Esophagus muscularis mucosa (tissue), 3 donors: ENCODE measurements around the gene ACBD7.

Source experiments
- POLR2A ChIP-seq: fragments of 450-650 bp; IDR thresholded peaks from one replicate; pipeline ENCODE4 v1.6.1; 2017; ENCODE audit warnings: antibody characterized with exemption, moderate library complexity, mild to moderate bottlenecking, low read depth
- TF ChIP-seq, protein P1 (sequence below), 3 experiments: fragments of 200-600 bp in 2 of 3; fragments of 450-650 bp in 1 of 3; sonication (generic) in 2 of 3; IDR thresholded peaks; one replicate each; pipeline ENCODE4 v1.5.1; 2017 to 2019; ENCODE audit warnings: antibody characterized with exemption in 3 of 3, mild to moderate bottlenecking in 2 of 3, moderate library complexity in 1 of 3

DNA sequence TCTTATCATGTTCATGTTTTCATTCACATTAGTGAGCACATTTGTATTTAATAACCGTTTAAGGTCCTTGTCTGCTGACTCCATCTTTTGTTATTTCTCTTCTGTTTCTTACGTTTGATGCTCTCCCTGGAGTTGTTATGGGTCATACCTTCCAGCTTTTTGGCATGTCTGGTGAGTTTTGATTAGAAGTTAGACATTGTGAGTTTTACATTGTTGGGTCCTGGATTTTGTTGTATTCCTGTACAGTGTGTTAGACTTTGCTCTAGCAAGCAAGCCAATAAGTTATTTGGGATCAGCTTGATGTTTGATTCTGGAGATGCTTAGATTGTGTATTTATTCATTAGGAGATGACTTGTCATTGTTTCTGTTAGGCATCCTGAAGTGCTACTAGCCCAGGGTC lies 27.9 kb downstream of the ACBD7 start:
- TF ChIP-seq POLR2A: no peak
- TF ChIP-seq, protein P1, sequence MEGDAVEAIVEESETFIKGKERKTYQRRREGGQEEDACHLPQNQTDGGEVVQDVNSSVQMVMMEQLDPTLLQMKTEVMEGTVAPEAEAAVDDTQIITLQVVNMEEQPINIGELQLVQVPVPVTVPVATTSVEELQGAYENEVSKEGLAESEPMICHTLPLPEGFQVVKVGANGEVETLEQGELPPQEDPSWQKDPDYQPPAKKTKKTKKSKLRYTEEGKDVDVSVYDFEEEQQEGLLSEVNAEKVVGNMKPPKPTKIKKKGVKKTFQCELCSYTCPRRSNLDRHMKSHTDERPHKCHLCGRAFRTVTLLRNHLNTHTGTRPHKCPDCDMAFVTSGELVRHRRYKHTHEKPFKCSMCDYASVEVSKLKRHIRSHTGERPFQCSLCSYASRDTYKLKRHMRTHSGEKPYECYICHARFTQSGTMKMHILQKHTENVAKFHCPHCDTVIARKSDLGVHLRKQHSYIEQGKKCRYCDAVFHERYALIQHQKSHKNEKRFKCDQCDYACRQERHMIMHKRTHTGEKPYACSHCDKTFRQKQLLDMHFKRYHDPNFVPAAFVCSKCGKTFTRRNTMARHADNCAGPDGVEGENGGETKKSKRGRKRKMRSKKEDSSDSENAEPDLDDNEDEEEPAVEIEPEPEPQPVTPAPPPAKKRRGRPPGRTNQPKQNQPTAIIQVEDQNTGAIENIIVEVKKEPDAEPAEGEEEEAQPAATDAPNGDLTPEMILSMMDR (IDR thresholded peaks at IDR 0.05): no peak
